ENCODE results near the gene DOCK2.

DOCK2 gene

DNA sequence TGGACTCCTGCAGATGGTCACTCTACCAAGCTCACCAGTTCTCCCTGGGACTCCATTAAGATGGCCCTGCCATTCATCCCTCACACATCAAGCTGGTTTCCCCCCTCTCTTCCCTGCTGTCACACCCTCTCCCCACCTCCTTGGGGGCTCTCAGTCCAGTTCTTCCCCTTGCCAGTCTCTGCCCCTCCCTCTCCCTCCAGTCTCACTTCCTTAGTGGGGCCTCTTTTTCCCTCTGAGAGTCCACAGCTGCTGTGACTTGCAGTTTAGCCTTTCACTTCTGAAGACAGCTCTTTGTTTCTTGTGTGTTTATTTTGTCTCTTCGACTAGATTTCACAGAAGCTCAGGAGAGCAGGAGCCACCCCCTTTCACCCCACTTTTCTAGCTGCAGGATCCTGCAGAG, 10.5 kb downstream of the DOCK2 start:
- TF ChIP-seq EZH2phosphoT487 (IDR thresholded peaks at IDR 0.05; ENCODE audit: borderline replicate concordance, low read length) = no peak
- TF ChIP-seq, protein P1, sequence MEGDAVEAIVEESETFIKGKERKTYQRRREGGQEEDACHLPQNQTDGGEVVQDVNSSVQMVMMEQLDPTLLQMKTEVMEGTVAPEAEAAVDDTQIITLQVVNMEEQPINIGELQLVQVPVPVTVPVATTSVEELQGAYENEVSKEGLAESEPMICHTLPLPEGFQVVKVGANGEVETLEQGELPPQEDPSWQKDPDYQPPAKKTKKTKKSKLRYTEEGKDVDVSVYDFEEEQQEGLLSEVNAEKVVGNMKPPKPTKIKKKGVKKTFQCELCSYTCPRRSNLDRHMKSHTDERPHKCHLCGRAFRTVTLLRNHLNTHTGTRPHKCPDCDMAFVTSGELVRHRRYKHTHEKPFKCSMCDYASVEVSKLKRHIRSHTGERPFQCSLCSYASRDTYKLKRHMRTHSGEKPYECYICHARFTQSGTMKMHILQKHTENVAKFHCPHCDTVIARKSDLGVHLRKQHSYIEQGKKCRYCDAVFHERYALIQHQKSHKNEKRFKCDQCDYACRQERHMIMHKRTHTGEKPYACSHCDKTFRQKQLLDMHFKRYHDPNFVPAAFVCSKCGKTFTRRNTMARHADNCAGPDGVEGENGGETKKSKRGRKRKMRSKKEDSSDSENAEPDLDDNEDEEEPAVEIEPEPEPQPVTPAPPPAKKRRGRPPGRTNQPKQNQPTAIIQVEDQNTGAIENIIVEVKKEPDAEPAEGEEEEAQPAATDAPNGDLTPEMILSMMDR (IDR thresholded peaks at IDR 0.05; ENCODE audit: low read depth, low read length, poor library complexity, severe bottlenecking) = no peak
- Histone ChIP-seq H3K9me2 (replicated peaks; ENCODE audit: control insufficient read depth, low read length) (no peaks in the 10 kb centered on the region), H3K4me1 (ENCODE audit: control insufficient read depth, low read length) (peaks cover 56% of the 10 kb centered on the region), H3K9me3 (ENCODE audit: control insufficient read depth, insufficient read depth, low read length) (no peaks in the 10 kb centered on the region), H3K27me3 (ENCODE audit: control insufficient read depth, low read length) (no peaks in the 10 kb centered on the region), H3F3A (ENCODE audit: control insufficient read depth, insufficient read depth) (no peaks in the 10 kb centered on the region), H3K79me2 (ENCODE audit: control insufficient read depth, low read length) (peaks cover 100% of the 10 kb centered on the region), H3K4me3 (ENCODE audit: low read length) (peak overlapping the region; percentile 38; the same call in 1 of the 2 replicates), H3K36me3 (ENCODE audit: control insufficient read depth, low read length) (peaks cover 61% of the 10 kb centered on the region), H4K20me1 (ENCODE audit: control insufficient read depth, insufficient read depth, low read depth, low read length) (peaks cover 38% of the 10 kb centered on the region), H3K4me2 (ENCODE audit: low read length) (peak overlapping the region; percentile 41), H3K27ac (ENCODE audit: low read depth, low read length) (no peak overlapping the region)

DNA sequence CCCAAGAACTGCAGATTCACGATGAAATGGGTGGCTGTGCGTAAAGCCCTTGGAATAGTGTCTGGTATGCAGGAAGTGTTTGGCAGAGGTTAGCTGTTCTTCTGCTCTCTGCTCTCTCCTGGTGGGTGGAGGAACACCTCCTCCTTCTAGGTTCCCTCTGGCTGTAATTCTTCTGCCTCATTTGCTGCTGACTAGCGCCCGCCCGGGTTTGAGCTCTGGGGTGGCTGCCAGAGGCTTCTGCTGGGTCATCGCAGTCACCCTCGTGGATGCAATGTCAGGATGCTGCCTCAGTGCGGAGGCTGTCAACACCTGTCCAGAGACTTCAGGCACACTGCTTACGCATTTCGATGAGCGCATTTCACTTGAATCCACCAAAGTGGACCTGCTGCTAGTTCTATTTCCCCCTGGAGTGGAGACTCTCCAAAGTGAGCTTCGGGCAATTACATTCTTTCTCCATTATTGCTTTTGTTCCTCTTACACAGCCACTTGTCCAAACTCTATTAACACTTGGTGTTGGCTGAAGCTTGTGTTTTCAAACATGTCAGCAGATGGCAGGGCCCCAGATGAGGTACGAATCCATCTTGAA, 11.7 kb downstream of the DOCK2 start:
- Histone ChIP-seq H3K27me3 (ENCODE audit: control insufficient read depth, low read length) (no peaks in the 10 kb centered on the region), H3K4me2 (ENCODE audit: low read length) (no peak overlapping the region), H3K9me2 (replicated peaks; ENCODE audit: control insufficient read depth, low read length) (no peaks in the 10 kb centered on the region), H4K20me1 (ENCODE audit: control insufficient read depth, insufficient read depth, low read depth, low read length) (peaks cover 35% of the 10 kb centered on the region), H3F3A (ENCODE audit: control insufficient read depth, insufficient read depth) (no peaks in the 10 kb centered on the region), H3K9me3 (ENCODE audit: control insufficient read depth, insufficient read depth, low read length) (no peaks in the 10 kb centered on the region), H3K27ac (ENCODE audit: low read depth, low read length) (no peak overlapping the region), H3K4me1 (ENCODE audit: control insufficient read depth, low read length) (peaks cover 56% of the 10 kb centered on the region), H3K4me3 (ENCODE audit: low read length) (no peak overlapping the region), H3K36me3 (ENCODE audit: control insufficient read depth, low read length) (peaks cover 64% of the 10 kb centered on the region), H3K79me2 (ENCODE audit: control insufficient read depth, low read length) (peaks cover 100% of the 10 kb centered on the region)
- TF ChIP-seq, protein P1 (IDR thresholded peaks at IDR 0.05; ENCODE audit: low read depth, low read length, poor library complexity, severe bottlenecking) = no peak
- no peak for TF ChIP-seq EZH2phosphoT487 (IDR thresholded peaks at IDR 0.05; ENCODE audit: borderline replicate concordance, low read length)

DNA sequence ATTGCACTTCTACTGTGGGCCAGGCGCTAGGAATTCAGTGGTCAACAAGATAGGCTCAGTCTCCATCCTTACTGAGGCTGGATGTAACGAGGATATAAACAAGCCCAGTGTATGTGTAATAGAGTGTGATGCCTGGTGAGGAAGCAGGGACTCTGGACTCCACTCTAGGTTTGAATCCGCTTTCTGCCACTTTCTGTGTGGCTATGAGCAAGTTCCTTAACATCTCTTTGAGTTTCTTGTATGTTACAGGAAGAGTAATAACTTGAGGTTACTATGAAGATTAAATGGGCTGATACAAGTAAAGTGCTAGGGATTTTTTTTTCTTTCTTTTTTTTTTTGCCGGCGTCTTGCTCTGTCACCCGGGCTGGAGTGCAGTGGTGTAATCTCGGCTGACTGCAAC, 12.4 kb downstream of the DOCK2 start:
- Histone ChIP-seq H3K4me1 (ENCODE audit: control insufficient read depth, low read length) (peaks cover 56% of the 10 kb centered on the region), H3K79me2 (ENCODE audit: control insufficient read depth, low read length) (peaks cover 100% of the 10 kb centered on the region)
- no peak for TF ChIP-seq EZH2phosphoT487 (IDR thresholded peaks at IDR 0.05; ENCODE audit: borderline replicate concordance, low read length)
- TF ChIP-seq, protein P1 (IDR thresholded peaks at IDR 0.05; ENCODE audit: low read depth, low read length, poor library complexity, severe bottlenecking) = no peak

More for the DNA sequence above, 12.4 kb downstream of the DOCK2 start:
- no peaks in the 10 kb centered on the region for H3K27me3 ChIP-seq (ENCODE audit: control insufficient read depth, low read length)
- H3F3A ChIP-seq (ENCODE audit: control insufficient read depth, insufficient read depth) = no peaks in the 10 kb centered on the region
- H3K36me3 ChIP-seq (ENCODE audit: control insufficient read depth, low read length) = peaks cover 71% of the 10 kb centered on the region
- H4K20me1 ChIP-seq (ENCODE audit: control insufficient read depth, insufficient read depth, low read depth, low read length) = peaks cover 35% of the 10 kb centered on the region
- no peaks in the 10 kb centered on the region for H3K9me3 ChIP-seq (ENCODE audit: control insufficient read depth, insufficient read depth, low read length)
- no peaks in the 10 kb centered on the region for H3K9me2 ChIP-seq (replicated peaks; ENCODE audit: control insufficient read depth, low read length)
- H3K27ac ChIP-seq (ENCODE audit: low read depth, low read length) = no peak overlapping the region
- H3K4me2 ChIP-seq (ENCODE audit: low read length) = no peak overlapping the region
- H3K4me3 ChIP-seq (ENCODE audit: low read length) = no peak overlapping the region

Measured in DOHH2 (cell line).